Testis (tissue), 2 donors: Measurements from ENCODE around the gene ABHD12B.

Source experiments
- CTCF ChIP-seq, 3 experiments: fragments of 450-650 bp in 2 of 3; fragments of 200-600 bp in 1 of 3; sonication (generic) in 1 of 3; IDR thresholded peaks; one replicate each; pipeline ENCODE4 v1.5.1; 2016 to 2019; ENCODE audit warnings: antibody characterized with exemption in 3 of 3, mild to moderate bottlenecking in 2 of 3, moderate library complexity in 1 of 3
- POLR2A ChIP-seq: fragments of 450-650 bp; IDR thresholded peaks from one replicate; pipeline ENCODE4 v1.6.1; 2017; ENCODE audit warnings: antibody characterized with exemption, mild to moderate bottlenecking, moderate library complexity

- TF ChIP-seq POLR2A = no peak
- TF ChIP-seq CTCF (IDR thresholded peaks at IDR 0.05) = no peak
Observed at GRCh38 chr14:50910495-50911420, 38.9 kb downstream of the ABHD12B start.
